ENCODE data around the gene KRTAP2-4.
"Not testable (repeated sequence)": the region's sequence is repeated elsewhere in the genome, so short reads cannot be mapped to it uniquely, and the experiment has no call there.

Gene KRTAP2-4

DNA sequence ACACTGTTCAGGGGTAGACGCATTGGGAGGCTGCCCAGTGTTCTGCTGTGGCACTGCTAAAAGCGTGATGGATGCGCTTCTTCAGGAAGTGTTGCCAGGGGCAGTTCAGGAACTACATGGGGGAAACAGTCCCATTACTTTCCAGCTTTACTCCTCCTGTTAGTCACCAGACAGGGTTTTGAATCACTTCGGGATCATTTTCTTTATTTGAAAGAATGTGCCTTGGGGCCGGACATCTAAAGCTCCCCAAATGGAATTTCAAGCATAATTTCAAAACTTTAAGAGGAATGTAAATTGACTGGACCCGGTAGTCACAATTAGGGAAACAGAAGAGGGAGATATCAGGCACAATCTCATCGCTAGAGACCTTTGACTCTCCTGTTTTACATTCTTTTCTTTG lies 17.2 kb downstream of the KRTAP2-4 start:
- no peak for DNase-seq (ENCODE audit: extremely low read depth, insufficient read length)
- no peaks in the 10 kb centered on the region for H3K27me3 ChIP-seq (replicated peaks; ENCODE audit: control insufficient read depth, insufficient read depth, low read length)
- no peaks in the 10 kb centered on the region for H3K36me3 ChIP-seq (ENCODE audit: control insufficient read depth, insufficient read depth, low read length)
- no peak for TF ChIP-seq CTCF (IDR thresholded peaks at IDR 0.05; ENCODE audit: insufficient read depth, low read length, poor library complexity, severe bottlenecking)
- no peak overlapping the region for H3K4me3 ChIP-seq (replicated peaks; ENCODE audit: low read depth, low read length)

DNA sequence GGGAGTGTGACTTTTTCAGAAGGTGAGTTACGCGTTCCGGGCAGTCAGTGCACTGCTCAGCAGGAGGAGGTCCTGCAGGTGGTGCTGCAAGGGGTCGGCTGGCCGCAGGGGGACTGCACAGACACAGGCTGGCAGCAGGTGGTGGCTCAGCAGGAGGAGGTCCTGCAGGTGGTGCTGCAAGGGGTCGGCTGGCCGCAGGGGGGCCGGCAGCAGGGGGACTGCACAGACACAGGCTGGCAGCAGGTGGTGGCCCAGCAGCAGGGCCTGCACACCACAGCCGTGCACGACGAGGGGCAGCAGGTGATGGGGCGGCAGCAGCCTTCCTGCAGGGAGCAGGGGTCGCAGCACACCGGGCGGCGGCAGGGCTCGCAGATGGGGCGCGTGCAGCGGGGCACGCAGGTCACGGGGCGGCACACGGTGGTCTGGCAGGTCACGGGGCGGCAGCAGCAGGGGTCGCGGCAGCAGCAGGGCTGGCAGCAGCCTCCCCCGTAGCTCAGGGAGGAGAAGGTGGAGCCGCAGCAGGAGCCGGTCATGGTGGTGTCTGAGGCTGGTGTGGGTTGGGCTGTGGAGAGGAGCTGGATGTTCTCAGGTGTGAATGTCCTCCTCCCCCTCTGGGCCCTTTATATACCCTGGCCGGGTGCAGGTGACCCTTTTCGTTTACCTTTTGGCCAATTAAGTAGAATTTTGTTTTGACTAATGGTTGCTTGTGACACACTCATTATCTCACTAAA lies 18.8 kb downstream of the KRTAP2-4 start, which contains the start of gene KRTAP2-1:
Gene KRTAP2-1, minus strand, starts transcription at position 582 of the 731 bp plus-strand sequence. Its CDS starts 49 bp downstream, at position 533.
- H3K4me3 ChIP-seq (replicated peaks; ENCODE audit: low read depth, low read length); DNase-seq (ENCODE audit: extremely low read depth, insufficient read length); H3K27me3 ChIP-seq (replicated peaks; ENCODE audit: control insufficient read depth, insufficient read depth, low read length); H3K36me3 ChIP-seq (ENCODE audit: control insufficient read depth, insufficient read depth, low read length): not testable (repeated sequence)

DNA sequence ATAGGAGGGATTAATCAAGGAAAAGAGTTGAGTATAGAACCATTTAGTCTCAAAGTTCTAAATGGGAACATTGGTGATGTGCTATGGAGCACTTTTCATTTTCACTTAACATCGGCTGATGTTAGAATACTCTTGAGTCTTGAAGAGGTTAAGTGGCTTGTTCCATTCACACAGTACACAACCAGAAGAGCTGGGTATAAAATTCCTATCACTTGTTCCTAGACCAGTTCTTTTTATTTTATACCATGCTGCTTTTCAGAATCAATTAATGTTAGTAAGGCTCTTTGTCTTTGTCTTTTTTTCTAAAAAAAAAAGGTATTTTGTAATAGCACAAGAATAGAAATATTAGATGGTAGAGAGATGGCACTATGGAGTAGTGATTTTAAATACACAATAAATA lies 22.7 kb downstream of the KRTAP2-4 start:
- TF ChIP-seq CTCF (IDR thresholded peaks at IDR 0.05; ENCODE audit: insufficient read depth, low read length, poor library complexity, severe bottlenecking): no peak
- no peaks in the 10 kb centered on the region for H3K36me3 ChIP-seq (ENCODE audit: control insufficient read depth, insufficient read depth, low read length)
- H3K27me3 ChIP-seq (replicated peaks; ENCODE audit: control insufficient read depth, insufficient read depth, low read length): no peaks in the 10 kb centered on the region
- DNase-seq (ENCODE audit: extremely low read depth, insufficient read length): no peak
- H3K4me3 ChIP-seq (replicated peaks; ENCODE audit: low read depth, low read length): no peak overlapping the region

GRCh38 chr17:41040783-41041571 lies 24.7 kb downstream of the KRTAP2-4 start, which contains the start of gene KRTAP1-1:
Gene KRTAP1-1, minus strand, starts transcription at chr17:41041450. Its CDS starts 53 bp downstream, at chr17:41041397.
- not testable (repeated sequence) for DNase-seq (ENCODE audit: extremely low read depth, insufficient read length); H3K4me3 ChIP-seq (replicated peaks; ENCODE audit: low read depth, low read length); H3K36me3 ChIP-seq (ENCODE audit: control insufficient read depth, insufficient read depth, low read length); H3K27me3 ChIP-seq (replicated peaks; ENCODE audit: control insufficient read depth, insufficient read depth, low read length)

DNA sequence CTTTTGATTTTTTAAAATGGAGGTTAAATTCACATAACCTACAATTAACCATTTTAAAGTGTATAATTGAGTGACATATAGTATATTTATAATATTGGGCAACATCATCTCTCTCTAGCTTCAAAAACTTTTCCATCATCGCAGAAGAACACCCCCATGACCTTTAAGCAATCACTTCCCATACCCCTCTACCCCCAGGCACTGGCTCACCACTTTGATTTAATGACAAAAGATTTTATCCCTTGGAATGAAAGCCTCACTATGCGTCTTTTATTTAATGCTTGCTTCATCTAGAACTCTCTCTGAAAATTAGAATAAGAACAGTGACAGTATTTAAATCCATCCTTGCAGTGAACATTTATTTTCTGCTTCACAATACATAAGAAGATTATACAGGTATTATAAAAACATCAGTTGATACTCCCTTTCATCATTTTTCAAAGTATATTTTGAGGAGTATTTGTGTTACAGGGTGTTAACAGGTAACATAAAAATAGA lies 27.8 kb downstream of the KRTAP2-4 start:
- Histone ChIP-seq H3K4me3 (replicated peaks; ENCODE audit: low read depth, low read length) (no peak overlapping the region), H3K27me3 (replicated peaks; ENCODE audit: control insufficient read depth, insufficient read depth, low read length) (no peaks in the 10 kb centered on the region), H3K36me3 (ENCODE audit: control insufficient read depth, insufficient read depth, low read length) (no peaks in the 10 kb centered on the region)
- DNase-seq (ENCODE audit: extremely low read depth, insufficient read length): no peak
- TF ChIP-seq CTCF (IDR thresholded peaks at IDR 0.05; ENCODE audit: insufficient read depth, low read length, poor library complexity, severe bottlenecking): no peak

GRCh38 chr17:41034346-41034935 lies 31.2 kb downstream of the KRTAP2-4 start, which contains the start of gene KRTAP1-3:
Gene KRTAP1-3, minus strand, starts transcription at chr17:41034874. Its CDS starts 53 bp downstream, at chr17:41034821.
- not testable (repeated sequence) for H3K27me3 ChIP-seq (replicated peaks; ENCODE audit: control insufficient read depth, insufficient read depth, low read length); H3K4me3 ChIP-seq (replicated peaks; ENCODE audit: low read depth, low read length); H3K36me3 ChIP-seq (ENCODE audit: control insufficient read depth, insufficient read depth, low read length); DNase-seq (ENCODE audit: extremely low read depth, insufficient read length)

All from GM06990 (cell line).